Esophagus muscularis mucosa (tissue), 4 donors: ENCODE data around the gene RRP36.

Experiments used
- EP300 ChIP-seq: sonication (generic); formaldehyde crosslinking; IDR thresholded peaks from one replicate; pipeline ENCODE4 v1.6.1; 2017; ENCODE audit warnings: antibody characterized with exemption
- POLR2A ChIP-seq: fragments of 450-650 bp; IDR thresholded peaks from one replicate; pipeline ENCODE4 v1.6.1; 2017; ENCODE audit warnings: antibody characterized with exemption, moderate library complexity, mild to moderate bottlenecking, low read depth
- POLR2AphosphoS5 ChIP-seq, 2 donors: sonication (generic); formaldehyde crosslinking; IDR thresholded peaks; one replicate each; pipeline ENCODE4 v1.6.1; 2017; ENCODE audit warnings: antibody characterized with exemption in 2 of 2
- TF ChIP-seq, protein P1 (sequence below), 3 experiments: fragments of 200-600 bp in 2 of 3; fragments of 450-650 bp in 1 of 3; sonication (generic) in 2 of 3; IDR thresholded peaks; one replicate each; pipeline ENCODE4 v1.5.1; 2017 to 2019; ENCODE audit warnings: antibody characterized with exemption in 3 of 3, mild to moderate bottlenecking in 2 of 3, moderate library complexity in 1 of 3

GRCh38 chr6:43013097-43013842 is 8.2 kb upstream of the RRP36 start:
- TF ChIP-seq, protein P1, sequence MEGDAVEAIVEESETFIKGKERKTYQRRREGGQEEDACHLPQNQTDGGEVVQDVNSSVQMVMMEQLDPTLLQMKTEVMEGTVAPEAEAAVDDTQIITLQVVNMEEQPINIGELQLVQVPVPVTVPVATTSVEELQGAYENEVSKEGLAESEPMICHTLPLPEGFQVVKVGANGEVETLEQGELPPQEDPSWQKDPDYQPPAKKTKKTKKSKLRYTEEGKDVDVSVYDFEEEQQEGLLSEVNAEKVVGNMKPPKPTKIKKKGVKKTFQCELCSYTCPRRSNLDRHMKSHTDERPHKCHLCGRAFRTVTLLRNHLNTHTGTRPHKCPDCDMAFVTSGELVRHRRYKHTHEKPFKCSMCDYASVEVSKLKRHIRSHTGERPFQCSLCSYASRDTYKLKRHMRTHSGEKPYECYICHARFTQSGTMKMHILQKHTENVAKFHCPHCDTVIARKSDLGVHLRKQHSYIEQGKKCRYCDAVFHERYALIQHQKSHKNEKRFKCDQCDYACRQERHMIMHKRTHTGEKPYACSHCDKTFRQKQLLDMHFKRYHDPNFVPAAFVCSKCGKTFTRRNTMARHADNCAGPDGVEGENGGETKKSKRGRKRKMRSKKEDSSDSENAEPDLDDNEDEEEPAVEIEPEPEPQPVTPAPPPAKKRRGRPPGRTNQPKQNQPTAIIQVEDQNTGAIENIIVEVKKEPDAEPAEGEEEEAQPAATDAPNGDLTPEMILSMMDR (IDR thresholded peaks at IDR 0.05): no peak
- TF ChIP-seq EP300 (no peak), POLR2A (no peak), POLR2AphosphoS5 (IDR thresholded peaks at IDR 0.05) (no peak)
